ENCODE results near the gene DMTF1. TPM values are rescaled to one million over a fixed set of nuclear protein-coding genes. Genes with fewer than 3 reads are reported as not detected.

The DMTF1 gene
- total and polyA plus RNA-seq, 9 of the 15 experiments (the other 6 are each of a cell fraction or from before 2014, with no cell fraction given), result 25.7 to 208 (median 74.7) TPM

DNA sequence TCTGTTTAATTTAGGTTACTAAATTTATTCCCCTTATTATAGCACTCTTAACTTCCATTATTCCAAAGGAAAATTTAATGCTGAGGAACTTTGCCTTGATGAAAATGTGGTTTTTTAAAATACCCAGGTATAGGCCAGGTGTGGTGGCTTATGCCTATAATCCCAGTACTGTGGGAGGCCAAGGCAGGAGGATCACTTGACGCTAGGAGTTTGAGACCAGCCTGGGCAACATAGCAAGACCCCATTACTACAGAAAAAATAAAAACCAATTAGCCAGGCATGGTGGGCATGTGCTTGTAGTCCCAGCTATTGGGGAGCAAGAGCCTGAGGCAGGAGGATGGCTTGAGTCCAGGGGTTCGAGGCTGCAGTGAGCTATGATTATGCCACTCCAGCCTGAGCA is 34.9 kb downstream of the DMTF1 start:
- no peak overlapping the region for H3K4me2 ChIP-seq (ENCODE audit: insufficient read depth, low read length)
- H3K9me3 ChIP-seq (replicated peaks; ENCODE audit: control insufficient read depth, insufficient read depth, low read depth, low read length), result no peaks in the 10 kb centered on the region
- no peak overlapping the region for H3K4me3 ChIP-seq
- peaks cover 95% of the 10 kb centered on the region for H3K36me3 ChIP-seq (ENCODE audit: control insufficient read depth, insufficient read depth, low read length)
- H3K79me2 ChIP-seq (ENCODE audit: control insufficient read depth, insufficient read depth, low read length), result no peaks in the 10 kb centered on the region
- ATAC-seq, result no peak
- no peak overlapping the region for H2AFZ ChIP-seq (ENCODE audit: low read depth, low read length)
- H3K9ac ChIP-seq (ENCODE audit: insufficient read depth in 1 of 2, low read depth in 2 of 2, low read length in 2 of 2), result no peak overlapping the region
- DNase-seq (ENCODE audit: extremely low read depth in 1 of 4, low spot score in 3 of 4), result no peak
- H3K4me1 ChIP-seq (replicated peaks in 1 of 2; ENCODE audit: control insufficient read depth in 2 of 2, insufficient read depth in 2 of 2, low read length in 2 of 2), result no peaks in the 10 kb centered on the region
- TF ChIP-seq ZNF121 (CRISPR knock-in tag; conservative IDR thresholded peaks at IDR 0.05) (peak; percentile 54), RBM25 (IDR thresholded peaks at IDR 0.05; ENCODE audit: low read depth, low read length, severe bottlenecking) (peak; percentile 19), CREBBP (IDR thresholded peaks at IDR 0.05; ENCODE audit: low read depth, low read length) (no peak)
- intact Hi-C loops (cut with micrococcal nuclease), result no loop called here
- in situ Hi-C loops (cut with MboI), result no loop called here
- H4K20me1 ChIP-seq (replicated peaks; ENCODE audit: control insufficient read depth, insufficient read depth, low read length), result no peaks in the 10 kb centered on the region
- no peaks in the 10 kb centered on the region for H3K27me3 ChIP-seq (ENCODE audit: control insufficient read depth in 2 of 2, insufficient read depth in 2 of 2, low read length in 2 of 2)
- WGBS (ENCODE audit: insufficient coverage, low coverage, missing lambda C conversion rate), result 89% methylated on average over 2 of the region's 2 CpGs
- no peak for FAIRE-seq
- BruUV-seq (replicated peaks), result no TSS peak
- no peaks in the 10 kb centered on the region for H3K9me1 ChIP-seq (ENCODE audit: control insufficient read depth, insufficient read depth, low read length)
- POLR2A ChIA-PET, result interaction anchor here (1.4 kb wide), 1 partner anchor 12 kb away, joined by 3 read pairs; no protein-coding TSS in a partner anchor
- H3K27ac ChIP-seq (ENCODE audit: extremely low read depth, low read depth, low read length), result no peak overlapping the region
- CTCF ChIA-PET (ENCODE audit: low intra/inter-chr PET ratio), result no interaction called here

DNA sequence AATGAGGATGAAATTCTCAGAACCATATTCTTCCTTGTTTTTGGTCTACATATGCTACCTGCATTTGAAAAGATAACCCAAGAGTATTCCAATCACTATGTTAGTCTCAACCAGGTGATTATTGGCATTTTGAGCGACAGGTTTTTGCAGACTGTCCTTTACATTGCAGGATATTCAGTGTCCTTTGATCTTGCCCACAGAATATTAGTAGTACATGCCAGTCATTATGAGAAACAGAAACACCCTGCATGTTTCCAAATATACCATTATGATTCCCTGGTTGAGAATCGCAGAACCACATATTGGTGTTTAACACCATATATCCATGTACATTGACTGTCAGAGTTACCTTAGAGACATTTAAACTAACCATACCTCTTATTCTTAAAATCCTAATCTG is 36.7 kb downstream of the DMTF1 start:
- FAIRE-seq (no peak), DNase-seq (ENCODE audit: extremely low read depth in 1 of 4, low spot score in 3 of 4) (no peak), ATAC-seq (no peak)
- in situ Hi-C loops (cut with MboI), result no loop called here
- H3K27me3 ChIP-seq (ENCODE audit: control insufficient read depth in 2 of 2, insufficient read depth in 2 of 2, low read length in 2 of 2), result no peaks in the 10 kb centered on the region
- H3K9ac ChIP-seq (ENCODE audit: insufficient read depth in 1 of 2, low read depth in 2 of 2, low read length in 2 of 2), result no peak overlapping the region
- H3K4me3 ChIP-seq, result no peak overlapping the region
- H3K27ac ChIP-seq (ENCODE audit: extremely low read depth, low read depth, low read length), result no peak overlapping the region
- ChIA-PET POLR2A (no interaction called here), CTCF (ENCODE audit: low intra/inter-chr PET ratio) (no interaction called here)
- peaks cover 95% of the 10 kb centered on the region for H3K36me3 ChIP-seq (ENCODE audit: control insufficient read depth, insufficient read depth, low read length)
- intact Hi-C loops (cut with micrococcal nuclease), result no loop called here
- H4K20me1 ChIP-seq (replicated peaks; ENCODE audit: control insufficient read depth, insufficient read depth, low read length), result no peaks in the 10 kb centered on the region
- H3K4me2 ChIP-seq (ENCODE audit: insufficient read depth, low read length), result no peak overlapping the region
- H3K9me3 ChIP-seq (replicated peaks; ENCODE audit: control insufficient read depth, insufficient read depth, low read depth, low read length), result no peaks in the 10 kb centered on the region
- WGBS (ENCODE audit: insufficient coverage, low coverage, missing lambda C conversion rate), result 95% methylated on average over 2 of the region's 2 CpGs
- no peaks in the 10 kb centered on the region for H3K79me2 ChIP-seq (ENCODE audit: control insufficient read depth, insufficient read depth, low read length)
- H2AFZ ChIP-seq (ENCODE audit: low read depth, low read length), result no peak overlapping the region
- H3K4me1 ChIP-seq (replicated peaks in 1 of 2; ENCODE audit: control insufficient read depth in 2 of 2, insufficient read depth in 2 of 2, low read length in 2 of 2), result no peaks in the 10 kb centered on the region
- no peaks in the 10 kb centered on the region for H3K9me1 ChIP-seq (ENCODE audit: control insufficient read depth, insufficient read depth, low read length)
- BruUV-seq (replicated peaks), result no TSS peak
- TF ChIP-seq NFXL1 (CRISPR knock-in tag; IDR thresholded peaks at IDR 0.05) (no peak), LARP7 (IDR thresholded peaks at IDR 0.05) (no peak), ZNF232 (CRISPR knock-in tag; IDR thresholded peaks at IDR 0.05) (no peak), SRF (CRISPR knock-in tag; IDR thresholded peaks at IDR 0.05) (no peak), ZNF217 (CRISPR knock-in tag; IDR thresholded peaks at IDR 0.05) (no peak)
- TF ChIP-seq, protein P1, sequence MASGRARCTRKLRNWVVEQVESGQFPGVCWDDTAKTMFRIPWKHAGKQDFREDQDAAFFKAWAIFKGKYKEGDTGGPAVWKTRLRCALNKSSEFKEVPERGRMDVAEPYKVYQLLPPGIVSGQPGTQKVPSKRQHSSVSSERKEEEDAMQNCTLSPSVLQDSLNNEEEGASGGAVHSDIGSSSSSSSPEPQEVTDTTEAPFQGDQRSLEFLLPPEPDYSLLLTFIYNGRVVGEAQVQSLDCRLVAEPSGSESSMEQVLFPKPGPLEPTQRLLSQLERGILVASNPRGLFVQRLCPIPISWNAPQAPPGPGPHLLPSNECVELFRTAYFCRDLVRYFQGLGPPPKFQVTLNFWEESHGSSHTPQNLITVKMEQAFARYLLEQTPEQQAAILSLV (tag; IDR thresholded peaks at IDR 0.05), result no peak
- TF ChIP-seq, protein P2, sequence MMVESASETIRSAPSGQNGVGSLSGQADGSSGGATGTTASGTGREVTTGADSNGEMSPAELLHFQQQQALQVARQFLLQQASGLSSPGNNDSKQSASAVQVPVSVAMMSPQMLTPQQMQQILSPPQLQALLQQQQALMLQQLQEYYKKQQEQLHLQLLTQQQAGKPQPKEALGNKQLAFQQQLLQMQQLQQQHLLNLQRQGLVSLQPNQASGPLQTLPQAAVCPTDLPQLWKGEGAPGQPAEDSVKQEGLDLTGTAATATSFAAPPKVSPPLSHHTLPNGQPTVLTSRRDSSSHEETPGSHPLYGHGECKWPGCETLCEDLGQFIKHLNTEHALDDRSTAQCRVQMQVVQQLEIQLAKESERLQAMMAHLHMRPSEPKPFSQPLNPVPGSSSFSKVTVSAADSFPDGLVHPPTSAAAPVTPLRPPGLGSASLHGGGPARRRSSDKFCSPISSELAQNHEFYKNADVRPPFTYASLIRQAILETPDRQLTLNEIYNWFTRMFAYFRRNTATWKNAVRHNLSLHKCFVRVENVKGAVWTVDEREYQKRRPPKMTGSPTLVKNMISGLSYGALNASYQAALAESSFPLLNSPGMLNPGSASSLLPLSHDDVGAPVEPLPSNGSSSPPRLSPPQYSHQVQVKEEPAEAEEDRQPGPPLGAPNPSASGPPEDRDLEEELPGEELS (CRISPR knock-in tag; IDR thresholded peaks at IDR 0.05; ENCODE audit: borderline replicate concordance), result no peak
- TF ChIP-seq, protein P3, sequence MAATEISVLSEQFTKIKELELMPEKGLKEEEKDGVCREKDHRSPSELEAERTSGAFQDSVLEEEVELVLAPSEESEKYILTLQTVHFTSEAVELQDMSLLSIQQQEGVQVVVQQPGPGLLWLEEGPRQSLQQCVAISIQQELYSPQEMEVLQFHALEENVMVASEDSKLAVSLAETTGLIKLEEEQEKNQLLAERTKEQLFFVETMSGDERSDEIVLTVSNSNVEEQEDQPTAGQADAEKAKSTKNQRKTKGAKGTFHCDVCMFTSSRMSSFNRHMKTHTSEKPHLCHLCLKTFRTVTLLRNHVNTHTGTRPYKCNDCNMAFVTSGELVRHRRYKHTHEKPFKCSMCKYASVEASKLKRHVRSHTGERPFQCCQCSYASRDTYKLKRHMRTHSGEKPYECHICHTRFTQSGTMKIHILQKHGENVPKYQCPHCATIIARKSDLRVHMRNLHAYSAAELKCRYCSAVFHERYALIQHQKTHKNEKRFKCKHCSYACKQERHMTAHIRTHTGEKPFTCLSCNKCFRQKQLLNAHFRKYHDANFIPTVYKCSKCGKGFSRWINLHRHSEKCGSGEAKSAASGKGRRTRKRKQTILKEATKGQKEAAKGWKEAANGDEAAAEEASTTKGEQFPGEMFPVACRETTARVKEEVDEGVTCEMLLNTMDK (IDR thresholded peaks at IDR 0.05; ENCODE audit: borderline replicate concordance, insufficient read depth, low read depth, low read length, poor library complexity, severe bottlenecking), result no peak

All from K562 (cell line).